Activated CD4-positive, CD25-positive, alpha-beta regulatory T cell (primary cell): ENCODE measurements around the gene GASK1B.

Experiments used
- DNase-seq, 4 experiments: peaks; one replicate each; lab custom pipeline; 2025; lab: John Stamatoyannopoulos, UW

GASK1B gene

DNA sequence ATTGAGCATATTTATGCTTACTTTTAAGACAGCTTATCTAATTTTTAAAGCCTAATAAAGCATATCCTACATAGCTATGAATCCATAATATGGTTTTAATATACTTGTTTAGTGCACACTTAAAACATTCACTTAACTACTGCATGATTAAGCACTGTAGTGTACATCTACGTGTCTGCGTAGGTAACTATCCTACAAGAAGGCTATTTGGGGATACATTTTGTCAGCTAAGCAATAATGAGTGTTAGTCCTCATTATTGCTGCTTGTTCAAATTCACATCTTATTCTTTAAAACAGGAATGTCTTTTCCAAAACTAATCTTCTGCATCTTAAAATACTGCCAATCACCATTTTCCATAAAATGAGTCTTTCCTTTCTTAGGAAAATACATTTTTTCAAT lies 38.6 kb downstream of the GASK1B start:
- DNase-seq, result no peak

DNA sequence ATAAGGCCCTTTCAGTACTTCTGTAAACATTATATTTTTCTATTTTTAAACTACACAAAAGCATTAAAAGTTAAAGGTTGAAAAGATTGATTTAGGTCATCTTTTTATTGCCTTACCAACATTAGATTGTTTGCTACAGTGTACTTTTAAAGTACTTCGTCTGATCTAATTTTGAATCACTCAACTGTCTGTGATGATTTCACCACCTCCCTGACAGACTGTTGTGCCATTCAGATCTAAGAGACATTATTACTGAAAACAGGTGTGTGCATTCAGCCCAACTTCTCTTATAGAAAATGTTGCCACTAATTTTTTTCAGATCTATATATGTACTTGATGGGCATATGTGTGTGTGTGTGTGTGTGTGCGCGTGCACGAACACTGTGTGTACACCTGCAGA lies 39.3 kb downstream of the GASK1B start:
- no peak for DNase-seq

DNA sequence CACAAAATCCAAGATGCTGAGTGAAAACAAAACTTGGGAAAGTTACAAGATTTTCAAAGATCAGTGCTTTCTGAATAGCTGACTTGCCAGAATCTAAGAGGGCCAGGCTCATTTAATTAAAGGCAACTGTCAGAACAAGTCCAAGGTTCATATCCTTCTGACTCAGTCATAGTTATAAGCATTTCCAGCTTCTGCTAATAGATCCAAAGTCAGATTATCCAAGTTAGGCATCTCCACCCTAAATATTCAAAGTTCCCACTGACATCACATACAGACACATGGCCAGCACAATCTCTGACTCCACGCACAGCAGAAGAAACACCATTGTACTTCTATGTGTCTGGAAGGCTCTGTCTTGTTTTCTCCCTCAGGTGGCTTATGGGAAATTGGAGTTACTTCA lies 41.8 kb downstream of the GASK1B start:
- no peak for DNase-seq

DNA sequence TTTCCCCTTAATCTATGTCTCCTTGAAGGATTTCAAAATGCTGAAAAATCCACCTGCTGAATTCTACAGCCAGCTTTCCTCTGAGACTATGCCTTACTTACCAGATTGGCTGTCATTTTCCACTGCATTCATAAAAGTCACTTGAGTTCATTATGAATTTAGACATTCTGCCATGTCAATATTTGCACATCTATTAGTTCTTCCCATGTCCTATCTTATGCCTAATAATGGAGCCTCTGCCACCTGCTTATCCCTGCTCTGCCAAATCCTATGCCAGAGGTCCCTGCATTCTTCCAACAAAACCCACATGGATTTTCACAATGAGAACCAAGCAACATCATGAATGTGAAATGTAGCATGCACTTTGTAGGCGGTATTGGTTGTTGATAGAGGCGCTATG lies 42.6 kb downstream of the GASK1B start:
- DNase-seq, result no peak

DNA sequence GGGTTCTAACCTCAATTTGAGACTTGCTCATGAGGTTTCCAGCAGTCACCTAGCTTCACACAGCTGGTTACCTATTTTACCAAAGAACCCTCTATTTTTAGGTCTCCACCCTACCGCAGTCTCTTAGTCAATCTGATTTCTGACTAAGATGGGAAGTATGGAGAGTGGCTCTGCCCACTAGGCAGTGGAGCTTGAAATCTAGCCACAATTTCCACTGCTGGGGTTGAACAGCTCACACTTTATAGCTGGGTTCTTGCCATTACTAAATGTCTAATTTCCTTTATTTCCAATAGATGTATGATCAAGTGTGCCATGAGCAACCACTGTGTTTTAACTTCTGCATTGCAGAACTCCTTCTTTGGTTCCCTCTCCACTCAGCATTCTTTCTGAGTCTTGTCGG lies 43.1 kb downstream of the GASK1B start:
- no peak for DNase-seq

DNA sequence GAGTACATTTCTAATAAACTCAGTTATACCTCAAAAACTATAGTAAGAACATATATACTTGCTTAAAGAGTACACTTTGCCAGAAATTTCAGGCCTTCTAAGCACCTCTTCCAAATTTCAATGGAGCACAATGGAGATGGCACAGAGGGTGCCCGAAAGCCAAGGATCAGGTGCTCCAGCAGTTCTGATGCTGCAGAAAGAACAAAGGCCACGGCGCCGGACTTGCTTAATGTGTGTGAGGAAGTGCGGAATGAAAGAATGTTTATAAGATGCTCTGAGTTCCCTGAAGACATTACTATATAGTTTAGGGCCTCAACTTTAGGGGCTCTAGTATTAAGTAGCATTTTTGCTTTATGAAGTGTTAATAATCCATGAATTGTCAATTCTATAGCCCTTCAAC lies 44.3 kb downstream of the GASK1B start:
- DNase-seq, result no peak

DNA sequence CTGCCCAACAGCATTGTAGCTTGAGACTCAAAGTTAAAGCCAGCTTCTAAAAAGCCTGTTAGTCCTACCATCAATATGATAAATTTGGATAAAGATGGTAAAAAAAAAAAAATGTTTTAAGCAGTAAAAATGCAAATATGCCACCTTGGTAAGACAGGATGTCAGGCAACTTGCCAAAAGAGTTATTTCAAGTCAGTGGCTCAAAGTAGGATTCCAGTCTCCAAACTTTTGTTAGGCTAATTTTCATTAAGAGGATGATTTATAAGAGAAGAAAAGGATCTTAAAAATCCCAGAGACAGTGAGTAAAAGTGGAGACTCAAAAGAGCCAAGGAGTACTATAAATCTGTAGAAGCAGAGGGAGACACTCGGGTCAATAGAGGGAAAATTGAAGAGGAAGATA lies 47.5 kb downstream of the GASK1B start:
- DNase-seq, result no peak
